Suprapubic skin (tissue), 4 donors: ENCODE measurements around the gene HMGN3. TPM values are rescaled to one million over a fixed set of nuclear protein-coding genes. Genes with fewer than 3 reads are reported as not detected.

Source experiments
- DNase-seq, 2 donors: peaks; one replicate each; pipeline ENCODE4 v3.0.0-alpha.2; 2019; ENCODE audit warnings: low spot score in 2 of 2
- H3K27ac ChIP-seq: fragments of 200-600 bp; sonication (generic); one replicate; pipeline ENCODE4 v1.5.1; 2019
- H3K27me3 ChIP-seq: fragments of 200-600 bp; sonication (generic); one replicate; pipeline ENCODE4 v1.5.1; 2019
- H3K36me3 ChIP-seq: fragments of 200-600 bp; sonication (generic); one replicate; pipeline ENCODE4 v1.5.1; 2019
- H3K4me1 ChIP-seq: fragments of 200-600 bp; sonication (generic); one replicate; pipeline ENCODE4 v1.5.1; 2019
- H3K4me3 ChIP-seq: fragments of 200-600 bp; sonication (generic); one replicate; pipeline ENCODE4 v1.5.1; 2019; ENCODE audit warnings: mild to moderate bottlenecking
- H3K9me3 ChIP-seq: fragments of 200-600 bp; sonication (generic); one replicate; pipeline ENCODE4 v1.5.1; 2019
- EP300 ChIP-seq: sonication (generic); formaldehyde crosslinking; IDR thresholded peaks from one replicate; pipeline ENCODE4 v1.6.1; 2017; ENCODE audit warnings: antibody characterized with exemption
- POLR2A ChIP-seq, 2 donors: fragments of 450-650 bp; IDR thresholded peaks; one replicate each; pipeline ENCODE4 v1.6.1; 2017; ENCODE audit warnings: antibody characterized with exemption in 2 of 2, mild to moderate bottlenecking in 2 of 2, moderate library complexity in 2 of 2
- POLR2AphosphoS5 ChIP-seq, 3 donors: sonication (generic); formaldehyde crosslinking; IDR thresholded peaks; one replicate each; pipeline ENCODE4 v1.6.1; 2017; ENCODE audit warnings: antibody characterized with exemption in 3 of 3
- WGBS: methylation state at CpG from one replicate; pipeline ENCODE4 v1.1.5; 2018; 5-methylcytosine and 5-hydroxymethylcytosine counted together
- total RNA-seq, 4 donors: library from RNA; depleted of rRNA; stranded (reverse); fragments of >200 nt; gene quantifications; one replicate each; pipeline ENCODE4 v1.1.0, GENCODE V29; 2016
- TF ChIP-seq, protein P1 (sequence below), 2 donors: fragments of 200-600 bp in 1 of 2; fragments of 450-650 bp in 1 of 2; sonication (generic) in 1 of 2; IDR thresholded peaks; one replicate each; pipeline ENCODE4 v1.5.1; 2016 to 2019; ENCODE audit warnings: antibody characterized with exemption in 2 of 2, mild to moderate bottlenecking in 1 of 2, moderate library complexity in 1 of 2

The HMGN3 gene
- total RNA-seq, 4 donors from 2014 or later: 31.0 to 37.8 (median 35.9) TPM

DNA sequence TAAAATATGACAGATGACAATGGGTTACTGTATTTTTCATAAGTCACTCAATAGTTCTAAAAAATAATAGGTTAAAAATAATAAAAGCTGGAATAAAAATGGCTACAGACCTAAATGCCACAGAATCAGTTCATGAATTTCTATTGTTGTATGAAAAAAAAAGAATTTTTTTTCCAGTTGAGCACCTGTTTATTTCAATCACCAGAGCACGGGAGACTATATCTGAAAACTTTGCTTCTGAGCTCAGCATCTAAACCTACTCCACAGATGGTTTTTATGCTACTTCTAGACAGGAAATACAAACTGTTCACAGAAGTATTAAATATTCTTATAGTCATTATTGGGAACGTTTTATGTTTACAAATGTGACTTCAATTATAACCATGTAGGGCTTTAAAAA, 50.4 kb downstream of the HMGN3 start:
- WGBS: 52% methylated on average over 2 of the region's 2 CpGs
- DNase-seq: no peak
- peaks cover 3% of the 10 kb centered on the region for H3K4me1 ChIP-seq
- no peaks in the 10 kb centered on the region for H3K36me3 ChIP-seq
- no peak overlapping the region for H3K4me3 ChIP-seq
- H3K9me3 ChIP-seq: no peaks in the 10 kb centered on the region
- no peaks in the 10 kb centered on the region for H3K27me3 ChIP-seq
- TF ChIP-seq POLR2AphosphoS5 (IDR thresholded peaks at IDR 0.05) (no peak), EP300 (no peak), POLR2A (IDR thresholded peaks at IDR 0.05) (no peak)
- TF ChIP-seq, protein P1, sequence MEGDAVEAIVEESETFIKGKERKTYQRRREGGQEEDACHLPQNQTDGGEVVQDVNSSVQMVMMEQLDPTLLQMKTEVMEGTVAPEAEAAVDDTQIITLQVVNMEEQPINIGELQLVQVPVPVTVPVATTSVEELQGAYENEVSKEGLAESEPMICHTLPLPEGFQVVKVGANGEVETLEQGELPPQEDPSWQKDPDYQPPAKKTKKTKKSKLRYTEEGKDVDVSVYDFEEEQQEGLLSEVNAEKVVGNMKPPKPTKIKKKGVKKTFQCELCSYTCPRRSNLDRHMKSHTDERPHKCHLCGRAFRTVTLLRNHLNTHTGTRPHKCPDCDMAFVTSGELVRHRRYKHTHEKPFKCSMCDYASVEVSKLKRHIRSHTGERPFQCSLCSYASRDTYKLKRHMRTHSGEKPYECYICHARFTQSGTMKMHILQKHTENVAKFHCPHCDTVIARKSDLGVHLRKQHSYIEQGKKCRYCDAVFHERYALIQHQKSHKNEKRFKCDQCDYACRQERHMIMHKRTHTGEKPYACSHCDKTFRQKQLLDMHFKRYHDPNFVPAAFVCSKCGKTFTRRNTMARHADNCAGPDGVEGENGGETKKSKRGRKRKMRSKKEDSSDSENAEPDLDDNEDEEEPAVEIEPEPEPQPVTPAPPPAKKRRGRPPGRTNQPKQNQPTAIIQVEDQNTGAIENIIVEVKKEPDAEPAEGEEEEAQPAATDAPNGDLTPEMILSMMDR (IDR thresholded peaks at IDR 0.05): no peak
- H3K27ac ChIP-seq: no peak overlapping the region

DNA sequence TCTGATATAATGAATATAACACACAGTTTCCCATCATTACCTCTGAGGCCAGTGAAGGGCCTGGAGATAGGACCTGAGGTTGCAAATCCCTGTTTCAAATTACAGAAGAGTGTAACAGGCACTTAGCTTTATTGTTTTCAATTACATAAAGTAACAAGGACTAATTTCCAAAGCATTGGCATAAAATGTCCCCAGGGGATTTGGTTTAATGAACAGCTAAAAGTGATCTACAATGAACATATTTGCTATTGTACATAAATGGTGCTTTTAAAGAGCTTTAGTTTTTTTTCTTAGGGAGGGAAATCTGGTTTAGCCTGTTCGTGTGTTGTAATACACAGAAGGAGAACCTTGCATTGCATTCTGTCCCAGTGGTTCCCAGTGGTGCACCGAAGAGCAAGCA, 54.4 kb downstream of the HMGN3 start:
- Histone ChIP-seq H3K27me3 (no peaks in the 10 kb centered on the region), H3K9me3 (no peaks in the 10 kb centered on the region), H3K4me1 (no peaks in the 10 kb centered on the region), H3K27ac (no peak overlapping the region), H3K36me3 (no peaks in the 10 kb centered on the region), H3K4me3 (no peak overlapping the region)
- WGBS: 59% methylated on average over 2 of the region's 2 CpGs
- TF ChIP-seq POLR2A (IDR thresholded peaks at IDR 0.05): no peak
- no peak for TF ChIP-seq POLR2AphosphoS5 (IDR thresholded peaks at IDR 0.05)
- TF ChIP-seq EP300: no peak
- TF ChIP-seq, protein P1 (IDR thresholded peaks at IDR 0.05): no peak
- DNase-seq: no peak

DNA sequence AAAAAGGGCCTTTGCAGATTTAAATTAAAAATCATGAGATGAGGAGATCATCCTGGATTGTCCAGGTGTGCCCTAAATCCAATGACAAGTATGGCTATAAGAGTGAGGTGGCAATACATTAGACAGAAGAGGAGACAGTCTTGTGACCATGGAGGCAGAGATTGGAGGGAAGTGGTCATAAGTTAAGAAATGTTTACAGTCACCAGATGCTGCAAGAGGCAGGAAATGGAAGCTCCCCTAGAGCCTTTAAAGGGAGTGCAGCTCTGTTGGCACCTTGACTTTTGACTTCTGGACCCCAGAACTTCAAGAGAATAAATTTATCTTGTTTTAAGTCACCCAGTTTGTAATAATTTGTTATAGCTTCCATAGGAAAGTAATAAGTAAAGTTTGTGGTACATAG, 61.1 kb downstream of the HMGN3 start:
- Histone ChIP-seq H3K4me3 (no peak overlapping the region), H3K27ac (no peak overlapping the region), H3K4me1 (peaks cover 3% of the 10 kb centered on the region)

GRCh38 chr6:79170959-79171358, 63.5 kb downstream of the HMGN3 start:
- WGBS: 51% methylated on average over 3 of the region's 3 CpGs

More for the DNA sequence above, 61.1 kb downstream of the HMGN3 start:
- DNase-seq: no peak
- Histone ChIP-seq H3K36me3 (no peaks in the 10 kb centered on the region), H3K27me3 (no peaks in the 10 kb centered on the region), H3K9me3 (no peaks in the 10 kb centered on the region)
- TF ChIP-seq POLR2A (IDR thresholded peaks at IDR 0.05) (no peak), POLR2AphosphoS5 (IDR thresholded peaks at IDR 0.05) (no peak), EP300 (no peak)
- TF ChIP-seq, protein P1 (IDR thresholded peaks at IDR 0.05): no peak

DNA sequence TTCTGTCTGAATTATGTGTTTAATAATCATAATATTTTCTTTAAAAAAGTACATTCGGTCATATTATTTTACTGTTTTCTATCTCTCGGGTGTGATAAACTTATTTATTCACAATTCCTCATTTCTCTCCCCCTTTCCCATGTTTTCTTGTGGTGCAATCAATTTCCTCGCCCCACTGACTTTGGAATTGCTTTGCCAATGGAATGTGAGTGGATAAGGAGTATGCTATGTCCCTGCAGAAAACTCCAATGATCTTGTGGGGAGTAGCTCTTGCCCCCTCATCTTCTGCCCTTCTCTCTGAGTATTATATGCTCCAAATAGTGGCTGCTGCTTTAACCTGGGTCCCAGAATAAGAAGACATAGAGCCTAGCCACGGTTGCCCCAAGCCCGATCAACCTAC, 64.1 kb downstream of the HMGN3 start:
- H3K36me3 ChIP-seq: no peaks in the 10 kb centered on the region
- peaks cover 3% of the 10 kb centered on the region for H3K4me1 ChIP-seq
- no peak for DNase-seq
- TF ChIP-seq POLR2AphosphoS5 (IDR thresholded peaks at IDR 0.05): no peak
- no peak for TF ChIP-seq EP300
- TF ChIP-seq, protein P1 (IDR thresholded peaks at IDR 0.05): no peak
- no peak for TF ChIP-seq POLR2A (IDR thresholded peaks at IDR 0.05)
- no peak overlapping the region for H3K27ac ChIP-seq
- no peak overlapping the region for H3K4me3 ChIP-seq
- WGBS: 77% methylated on average over 5 of the region's 5 CpGs
- H3K27me3 ChIP-seq: no peaks in the 10 kb centered on the region
- no peaks in the 10 kb centered on the region for H3K9me3 ChIP-seq

More at GRCh38 chr6:79170959-79171358, 63.5 kb downstream of the HMGN3 start:
- Histone ChIP-seq H3K36me3 (no peaks in the 10 kb centered on the region), H3K4me3 (no peak overlapping the region), H3K9me3 (no peaks in the 10 kb centered on the region), H3K27me3 (no peaks in the 10 kb centered on the region), H3K4me1 (peaks cover 3% of the 10 kb centered on the region), H3K27ac (no peak overlapping the region)
- DNase-seq: no peak
- TF ChIP-seq EP300: no peak
- TF ChIP-seq, protein P1 (IDR thresholded peaks at IDR 0.05): no peak
- TF ChIP-seq POLR2A (IDR thresholded peaks at IDR 0.05): no peak
- no peak for TF ChIP-seq POLR2AphosphoS5 (IDR thresholded peaks at IDR 0.05)
